ENCODE results near the gene KRT83. TPM values are rescaled to one million over a fixed set of nuclear protein-coding genes. Genes with fewer than 3 reads are reported as not detected.

Gene KRT83
- total and polyA plus RNA-seq, 2 of the 13 experiments (the other 11 are each of a cell fraction or from before 2014, with no cell fraction given) = not detected

DNA sequence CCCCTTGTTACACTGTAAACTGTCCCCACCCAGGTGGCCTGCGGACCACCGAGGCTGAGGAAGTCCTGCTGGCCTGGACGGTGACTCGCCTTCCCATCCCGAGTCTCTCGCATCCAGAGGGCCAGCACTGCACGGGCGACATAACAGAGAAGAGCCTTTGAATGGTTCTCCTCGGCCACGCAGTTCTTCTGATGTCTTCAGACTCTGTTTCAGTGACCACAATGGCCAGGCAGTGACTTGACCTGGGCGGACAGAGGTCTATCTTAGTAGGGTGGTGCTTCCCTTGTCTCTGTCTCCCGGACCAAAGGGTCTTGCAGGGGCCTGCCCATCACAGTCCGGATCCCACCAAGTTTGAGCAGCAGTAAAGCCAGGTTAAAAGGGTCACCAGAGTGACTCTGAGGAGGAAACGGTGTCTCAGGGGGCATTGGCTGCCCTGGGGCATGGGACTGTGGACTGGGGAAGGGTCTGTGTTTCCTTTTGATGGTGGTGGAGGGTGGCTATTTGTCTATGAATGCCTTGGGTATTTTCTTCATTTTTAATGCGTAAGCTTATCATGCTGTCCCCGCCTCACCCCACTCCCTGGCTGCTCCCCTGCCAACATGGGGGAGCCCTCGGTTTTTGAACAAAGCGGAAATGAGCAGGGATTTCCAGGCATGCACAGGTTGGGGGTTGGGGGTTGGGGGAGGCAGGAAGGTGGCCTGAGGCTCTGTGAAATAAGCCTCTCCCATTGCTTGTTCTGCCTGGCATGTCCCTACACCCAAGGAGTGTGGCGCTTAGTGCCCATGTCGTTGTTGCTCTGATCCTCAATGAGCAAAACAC lies 35.8 kb upstream of the KRT83 start:
- H3K4me3 ChIP-seq (replicated peaks in 1 of 3; ENCODE audit: insufficient read depth in 1 of 3, low read depth in 2 of 3, low read length in 3 of 3) = no peak overlapping the region
- no peaks in the 10 kb centered on the region for H3K4me1 ChIP-seq (ENCODE audit: insufficient read depth, low read length)
- 29% methylated on average over 11 of the region's 20 CpGs for WGBS (ENCODE audit: low lambda C conversion rate)
- no peaks in the 10 kb centered on the region for H3K79me2 ChIP-seq (ENCODE audit: insufficient read depth, low read length)
- H3K27ac ChIP-seq (ENCODE audit: extremely low read length, insufficient read depth, low read length) = no peak overlapping the region
- H3K27me3 ChIP-seq (ENCODE audit: control insufficient read depth in 1 of 2, insufficient read depth in 2 of 2, low read length in 2 of 2) = peaks cover 0 to 8% of the 10 kb centered on the region in 2 experiments; a peak in 1 of 5 replicates
- CTCF ChIA-PET (ENCODE audit: low intra/inter-chr PET ratio, low total read pairs) = no interaction called here
- no peaks in the 10 kb centered on the region for H3K9me3 ChIP-seq (ENCODE audit: low read length)
- TF ChIP-seq ZNF138 (CRISPR knock-in tag; IDR thresholded peaks at IDR 0.05; ENCODE audit: low read depth) (no peak), ZC3H13 (CRISPR knock-in tag; IDR thresholded peaks at IDR 0.05) (no peak), ZNF317 (CRISPR knock-in tag; IDR thresholded peaks at IDR 0.05) (no peak), ZNF34 (CRISPR knock-in tag; IDR thresholded peaks at IDR 0.05; ENCODE audit: borderline replicate concordance) (no peak)
- TF ChIP-seq, protein P1, sequence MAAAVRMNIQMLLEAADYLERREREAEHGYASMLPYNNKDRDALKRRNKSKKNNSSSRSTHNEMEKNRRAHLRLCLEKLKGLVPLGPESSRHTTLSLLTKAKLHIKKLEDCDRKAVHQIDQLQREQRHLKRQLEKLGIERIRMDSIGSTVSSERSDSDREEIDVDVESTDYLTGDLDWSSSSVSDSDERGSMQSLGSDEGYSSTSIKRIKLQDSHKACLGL (CRISPR knock-in tag; IDR thresholded peaks at IDR 0.05) = no peak
- TF ChIP-seq, protein P2, sequence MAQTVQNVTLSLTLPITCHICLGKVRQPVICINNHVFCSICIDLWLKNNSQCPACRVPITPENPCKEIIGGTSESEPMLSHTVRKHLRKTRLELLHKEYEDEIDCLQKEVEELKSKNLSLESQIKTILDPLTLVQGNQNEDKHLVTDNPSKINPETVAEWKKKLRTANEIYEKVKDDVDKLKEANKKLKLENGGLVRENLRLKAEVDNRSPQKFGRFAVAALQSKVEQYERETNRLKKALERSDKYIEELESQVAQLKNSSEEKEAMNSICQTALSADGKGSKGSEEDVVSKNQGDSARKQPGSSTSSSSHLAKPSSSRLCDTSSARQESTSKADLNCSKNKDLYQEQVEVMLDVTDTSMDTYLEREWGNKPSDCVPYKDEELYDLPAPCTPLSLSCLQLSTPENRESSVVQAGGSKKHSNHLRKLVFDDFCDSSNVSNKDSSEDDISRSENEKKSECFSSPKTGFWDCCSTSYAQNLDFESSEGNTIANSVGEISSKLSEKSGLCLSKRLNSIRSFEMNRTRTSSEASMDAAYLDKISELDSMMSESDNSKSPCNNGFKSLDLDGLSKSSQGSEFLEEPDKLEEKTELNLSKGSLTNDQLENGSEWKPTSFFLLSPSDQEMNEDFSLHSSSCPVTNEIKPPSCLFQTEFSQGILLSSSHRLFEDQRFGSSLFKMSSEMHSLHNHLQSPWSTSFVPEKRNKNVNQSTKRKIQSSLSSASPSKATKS (CRISPR knock-in tag; IDR thresholded peaks at IDR 0.05) = no peak
- intact Hi-C loops (cut with micrococcal nuclease; ENCODE audit: unreplicated experiment) = no loop called here
- no peak overlapping the region for H2AFZ ChIP-seq (ENCODE audit: low read length)
- no peak overlapping the region for H3K9ac ChIP-seq (ENCODE audit: insufficient read depth, low read depth, low read length)
- no peaks in the 10 kb centered on the region for H4K20me1 ChIP-seq (ENCODE audit: insufficient read depth, low read length)
- no TSS peak for BruUV-seq (replicated peaks)
- no peaks in the 10 kb centered on the region for H3K36me3 ChIP-seq (replicated peaks in 1 of 2; ENCODE audit: control insufficient read depth in 1 of 2, insufficient read depth in 2 of 2, low read length in 2 of 2)
- no peak for FAIRE-seq
- in situ Hi-C loops (cut with HindIII; ENCODE audit: extremely low pct_ligation_motif_present, low pct_unique_long_range_greater_than_20kb) = no loop called here
- DNase-seq (ENCODE audit: low spot score) = no peak
- POLR2A ChIA-PET = no interaction called here
- no peak overlapping the region for H3K4me2 ChIP-seq (ENCODE audit: low read depth, low read length)
- no peak for ATAC-seq

Measured in HepG2 (cell line).